AG20443 (cell line): ENCODE data around the gene PRDM10.
"Not testable (repeated sequence)": the region's sequence is repeated elsewhere in the genome, so short reads cannot be mapped to it uniquely, and the experiment has no call there.

Experiments
- DNase-seq: peaks from one replicate; pipeline ENCODE4 v3.0.0; 2012; ENCODE audit warnings: low spot score, mixed read lengths

PRDM10 gene

DNA sequence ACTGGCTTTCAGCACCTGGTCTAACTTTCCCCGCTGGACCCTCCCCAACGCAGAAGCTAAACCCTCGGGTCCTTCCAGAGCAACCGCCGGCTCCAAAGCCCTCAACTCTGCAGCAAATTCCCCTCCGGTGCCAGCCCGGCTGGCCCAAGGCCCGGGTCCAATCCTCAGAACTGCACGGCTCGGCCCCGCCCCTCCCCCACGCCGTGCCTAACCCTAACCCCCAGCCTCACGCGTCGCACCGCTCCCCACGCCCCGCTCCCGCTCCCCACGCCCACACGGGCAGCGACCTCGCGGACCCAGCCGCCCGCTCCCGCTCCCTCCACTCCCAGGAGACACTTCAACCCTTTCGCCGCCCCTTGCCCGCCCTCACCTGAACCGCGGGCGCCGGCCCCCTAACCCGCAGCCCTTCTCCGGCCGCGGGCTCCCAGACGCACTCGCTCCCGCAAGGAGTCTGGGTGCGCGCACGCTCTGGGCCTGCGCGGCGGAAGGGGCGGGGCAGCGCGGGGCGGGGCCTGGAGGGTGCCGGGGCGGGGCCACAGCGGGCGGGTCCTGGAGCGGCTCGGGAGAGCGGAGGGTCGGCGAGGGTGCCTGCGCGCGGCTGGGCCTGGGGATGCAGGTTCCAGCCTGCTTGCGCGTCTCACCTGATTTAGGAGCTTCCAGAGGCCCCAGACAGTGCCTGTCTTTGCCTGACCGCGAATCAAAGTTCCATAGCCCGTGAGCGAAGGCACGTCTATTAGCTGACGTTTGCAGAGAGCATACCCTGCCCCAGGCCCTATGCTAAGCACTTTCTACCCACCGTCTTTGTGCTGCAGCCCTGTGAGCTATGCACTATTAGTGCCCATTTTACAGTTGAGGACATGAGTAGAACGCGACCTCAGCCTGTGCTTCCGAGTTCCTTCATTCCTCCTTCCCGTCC lies 107.3 kb downstream of the PRDM10 start, which contains the start of gene NFRKB:
Gene NFRKB (minus strand): TSS at position 453 of the 916 bp plus-strand sequence. CDS start 2,729 bp downstream, outside the sequence.
- DNase-seq = peak; percentile 100

DNA sequence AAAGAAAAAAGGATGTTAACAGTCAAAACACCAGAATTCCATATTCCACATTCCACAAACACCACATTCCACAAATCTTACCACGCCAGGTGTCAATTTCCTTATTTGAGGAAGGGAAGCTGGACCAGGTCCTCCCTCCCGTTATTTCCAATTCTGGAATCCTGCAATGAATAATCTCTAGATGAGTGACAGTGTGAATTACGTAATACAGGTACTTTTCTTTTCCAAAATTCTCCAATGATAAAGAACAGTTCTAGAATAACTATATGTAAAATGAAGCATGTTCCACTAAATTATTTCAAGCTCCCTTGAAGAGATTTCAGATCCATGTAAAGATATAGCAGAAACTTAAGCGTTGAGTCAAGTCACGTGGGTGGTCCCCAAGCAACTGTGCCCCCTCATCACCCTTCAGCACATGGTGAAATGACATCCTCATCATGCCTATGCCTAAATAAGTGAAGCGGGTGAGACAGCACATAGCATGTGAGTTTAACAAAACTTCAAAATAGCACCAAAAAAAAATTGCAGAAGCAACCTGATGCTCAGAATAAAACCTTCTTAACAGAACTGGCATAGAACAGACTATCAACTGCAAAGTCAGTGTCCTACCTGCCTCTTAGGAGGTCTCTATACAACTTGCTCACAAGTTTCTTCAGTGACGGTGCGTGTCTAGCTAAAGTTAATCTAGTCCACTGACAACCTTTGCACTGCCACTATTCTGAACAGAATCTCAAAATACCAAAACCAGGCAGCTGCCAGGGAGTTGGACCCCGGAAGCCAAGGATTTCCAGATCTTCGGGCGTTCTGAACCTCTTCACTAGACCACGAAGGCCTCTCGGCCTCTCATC lies 108.1 kb downstream of the PRDM10 start:
- peak; percentile 27 for DNase-seq

DNA sequence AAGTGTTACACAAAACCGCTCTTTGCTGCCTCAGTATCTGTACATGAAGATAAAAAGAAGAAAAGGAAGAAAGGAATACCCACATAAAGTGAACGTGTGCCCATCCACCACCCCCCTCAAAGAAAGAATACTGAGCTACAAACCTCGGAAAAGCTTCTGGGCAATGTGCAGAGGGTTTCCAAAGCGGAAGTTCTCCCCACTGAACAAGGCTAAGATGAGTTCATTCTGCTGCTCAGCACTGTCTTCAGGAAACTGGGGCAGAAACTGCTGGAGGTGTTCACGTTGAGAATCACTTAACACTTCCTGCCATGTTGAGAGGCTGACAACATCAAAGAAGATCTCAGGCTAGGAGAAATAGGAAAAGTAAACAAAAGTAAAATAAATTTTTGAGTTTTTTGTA lies 114.2 kb downstream of the PRDM10 start:
- no peak for DNase-seq

DNA sequence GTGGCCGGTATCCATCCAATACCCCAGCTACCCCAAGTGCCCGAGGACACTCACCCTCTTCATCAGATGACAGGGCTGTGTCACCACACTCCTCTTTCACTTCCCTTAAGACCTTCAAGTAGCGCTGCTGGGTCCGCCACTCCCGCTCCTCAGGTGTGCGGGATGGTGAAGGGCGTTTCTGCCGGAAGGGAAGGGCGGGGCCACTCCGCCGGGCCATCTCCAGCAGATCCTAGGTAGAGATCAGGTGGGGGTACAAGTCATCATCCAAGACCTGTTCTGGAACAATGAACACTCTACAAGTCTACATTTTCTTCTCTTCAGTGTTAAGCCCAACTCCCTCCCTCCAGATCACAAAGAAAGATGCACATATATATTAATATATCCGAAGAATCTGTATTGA lies 117.3 kb downstream of the PRDM10 start:
- no peak for DNase-seq

DNA sequence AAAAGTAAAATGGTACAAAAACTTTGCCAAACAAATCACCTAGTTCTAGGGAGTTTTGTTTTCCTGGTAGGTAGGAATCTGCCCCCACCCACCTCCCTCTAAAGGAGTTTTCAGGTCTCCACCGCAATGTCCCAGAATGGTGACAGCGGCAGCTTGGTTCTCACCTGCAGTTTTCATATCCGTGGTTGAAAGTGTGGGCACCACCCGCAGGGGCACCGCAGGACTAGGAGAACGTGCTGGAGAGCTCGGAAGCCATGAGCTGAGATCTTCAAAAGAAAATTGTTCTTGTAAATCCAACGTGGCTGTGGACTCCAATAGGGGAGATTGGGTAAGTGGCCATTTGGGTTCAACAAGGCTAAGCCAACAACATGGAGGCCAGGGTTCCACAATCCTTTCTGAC lies 118.1 kb downstream of the PRDM10 start:
- no peak for DNase-seq

DNA sequence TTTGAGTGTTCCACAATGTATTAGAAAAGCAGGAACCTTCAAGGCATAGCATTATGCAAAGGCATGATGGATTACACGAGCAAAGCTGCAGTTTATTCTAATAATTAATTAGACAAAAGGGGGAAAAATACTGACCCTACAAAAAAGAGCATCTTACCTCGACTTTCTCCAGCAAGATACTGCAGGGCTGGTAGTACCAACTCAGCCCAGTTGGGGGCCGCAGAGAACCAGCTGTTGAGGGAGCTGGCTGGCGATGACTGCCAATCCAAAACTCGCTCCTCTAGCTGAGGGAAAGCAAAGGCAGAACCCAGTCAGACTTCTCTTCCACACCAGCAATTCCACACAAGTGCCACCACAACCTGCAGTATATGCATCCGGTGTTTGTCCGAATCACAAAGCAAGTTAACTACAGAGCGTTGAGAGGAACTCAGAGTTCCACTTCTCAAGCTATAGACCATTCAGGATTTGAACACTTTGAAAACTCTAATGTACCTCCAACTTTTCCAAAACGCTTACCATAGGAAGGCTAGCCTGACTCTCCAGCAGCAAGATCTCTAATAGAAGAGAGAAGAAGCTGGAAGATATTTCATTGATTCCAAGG lies 121.0 kb downstream of the PRDM10 start:
- peak; percentile 74 for DNase-seq

DNA sequence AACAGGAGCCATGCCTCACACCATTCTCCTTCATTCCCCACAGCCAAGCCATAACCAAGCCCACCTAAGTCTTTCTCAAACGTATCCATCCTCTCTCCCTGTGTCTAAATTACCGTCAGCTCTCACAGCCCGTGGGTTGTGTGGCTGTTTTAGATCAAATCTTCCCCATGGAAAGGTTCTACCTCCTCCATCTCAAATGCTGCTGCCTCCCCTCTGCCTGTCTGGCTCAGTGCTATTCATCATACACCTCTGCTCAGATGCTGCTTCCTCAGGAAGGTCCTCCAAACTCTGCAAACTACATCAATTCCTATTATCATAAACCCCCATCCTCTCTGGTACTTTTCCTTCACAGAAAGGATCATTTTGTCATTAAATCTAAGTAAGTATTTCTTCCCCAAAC lies 122.3 kb downstream of the PRDM10 start:
- DNase-seq = no peak

DNA sequence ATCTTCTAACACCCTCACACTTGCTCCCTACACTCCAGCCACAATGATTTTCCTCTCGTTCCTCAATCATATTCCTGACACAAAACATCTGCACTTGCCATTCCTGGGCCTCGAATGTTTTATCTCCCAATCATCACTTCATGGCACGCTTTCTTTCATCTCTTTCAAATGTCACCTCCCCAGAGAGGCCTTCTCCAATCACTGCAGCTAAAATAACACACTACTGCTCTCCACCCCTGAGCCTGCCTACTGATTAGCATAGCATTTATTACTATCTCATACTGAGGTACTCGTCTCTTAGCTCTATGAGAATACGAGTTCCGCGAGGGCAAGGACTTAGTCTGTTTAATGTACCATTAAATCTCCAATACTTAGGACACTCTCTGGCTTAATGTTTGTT lies 130.7 kb downstream of the PRDM10 start:
- no peak for DNase-seq

DNA sequence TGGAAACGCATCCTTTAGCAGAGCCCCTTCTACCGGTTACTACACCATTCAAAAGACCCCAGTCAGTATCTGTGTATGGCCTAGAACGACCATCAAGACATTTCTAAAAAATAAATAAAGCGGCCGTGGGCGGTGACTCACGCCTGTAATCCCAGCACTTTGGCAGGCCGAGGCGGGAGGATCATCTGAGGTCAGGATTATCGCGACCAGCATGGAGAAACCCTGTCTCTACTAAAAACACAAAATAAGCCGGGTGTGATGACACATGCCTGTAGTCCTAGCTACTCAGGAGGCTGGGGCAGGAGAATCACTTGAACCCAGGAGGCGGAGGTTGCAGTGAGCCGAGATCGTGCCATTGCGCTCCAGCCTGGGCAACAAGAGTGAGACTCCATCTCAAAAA lies 134.0 kb downstream of the PRDM10 start:
- DNase-seq = not testable (repeated sequence)

DNA sequence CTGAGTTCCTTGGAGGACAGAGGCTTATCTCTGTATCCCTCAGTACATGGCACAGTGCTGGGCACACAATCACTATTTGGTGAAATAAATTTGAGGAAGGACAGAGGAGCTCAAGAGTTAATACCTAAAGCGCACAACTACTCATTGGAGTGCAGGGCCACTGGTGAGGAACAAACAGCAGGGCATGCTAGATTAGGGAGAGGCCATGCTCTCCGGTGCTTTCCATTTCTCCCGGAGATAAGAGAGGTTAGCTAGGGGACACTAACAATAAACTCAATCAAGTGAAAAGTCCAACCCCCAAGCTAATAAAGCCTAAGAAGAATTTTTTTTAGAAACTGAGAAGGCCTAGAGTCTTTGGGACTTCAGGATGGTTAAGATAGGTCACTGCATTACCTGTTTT lies 136.3 kb downstream of the PRDM10 start:
- DNase-seq = no peak

DNA sequence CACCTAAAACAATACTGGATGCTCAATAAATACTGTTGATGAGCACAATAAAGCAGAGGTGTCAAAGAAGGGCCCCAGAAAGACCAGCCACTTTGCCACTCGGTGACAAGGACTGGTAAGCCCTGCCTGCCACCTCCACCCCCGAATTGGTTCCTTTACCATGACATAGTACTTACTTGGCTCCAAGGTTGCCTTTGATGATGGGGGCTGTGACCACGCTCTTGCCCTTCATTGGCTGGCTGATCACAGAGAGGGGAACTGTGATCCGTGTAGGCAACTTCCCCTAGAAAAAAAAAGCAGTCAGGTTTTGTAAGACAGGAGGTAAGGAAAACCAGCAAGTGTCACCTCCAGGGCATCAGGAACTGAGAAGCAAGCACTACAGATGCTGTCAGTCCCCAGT lies 136.9 kb downstream of the PRDM10 start:
- no peak for DNase-seq

DNA sequence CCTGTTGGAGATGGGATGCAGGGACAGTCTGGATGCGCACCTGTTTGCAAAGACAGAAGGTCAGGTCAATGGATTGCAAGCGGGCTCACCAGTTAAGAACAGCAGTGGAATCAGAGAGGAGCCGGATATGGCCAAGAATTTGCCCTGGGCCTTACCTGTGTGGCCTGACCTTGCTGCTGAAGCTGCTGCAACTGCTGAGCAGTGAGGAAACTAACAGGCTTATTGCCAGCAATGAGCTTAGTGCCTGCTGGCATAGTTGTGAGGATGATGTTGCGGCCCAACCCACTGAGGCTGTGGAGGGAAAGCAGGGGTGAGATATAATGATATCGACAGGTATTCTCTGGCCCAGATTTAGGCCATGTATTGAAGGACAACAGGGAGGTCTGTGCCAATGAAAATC lies 137.8 kb downstream of the PRDM10 start:
- DNase-seq = no peak

DNA sequence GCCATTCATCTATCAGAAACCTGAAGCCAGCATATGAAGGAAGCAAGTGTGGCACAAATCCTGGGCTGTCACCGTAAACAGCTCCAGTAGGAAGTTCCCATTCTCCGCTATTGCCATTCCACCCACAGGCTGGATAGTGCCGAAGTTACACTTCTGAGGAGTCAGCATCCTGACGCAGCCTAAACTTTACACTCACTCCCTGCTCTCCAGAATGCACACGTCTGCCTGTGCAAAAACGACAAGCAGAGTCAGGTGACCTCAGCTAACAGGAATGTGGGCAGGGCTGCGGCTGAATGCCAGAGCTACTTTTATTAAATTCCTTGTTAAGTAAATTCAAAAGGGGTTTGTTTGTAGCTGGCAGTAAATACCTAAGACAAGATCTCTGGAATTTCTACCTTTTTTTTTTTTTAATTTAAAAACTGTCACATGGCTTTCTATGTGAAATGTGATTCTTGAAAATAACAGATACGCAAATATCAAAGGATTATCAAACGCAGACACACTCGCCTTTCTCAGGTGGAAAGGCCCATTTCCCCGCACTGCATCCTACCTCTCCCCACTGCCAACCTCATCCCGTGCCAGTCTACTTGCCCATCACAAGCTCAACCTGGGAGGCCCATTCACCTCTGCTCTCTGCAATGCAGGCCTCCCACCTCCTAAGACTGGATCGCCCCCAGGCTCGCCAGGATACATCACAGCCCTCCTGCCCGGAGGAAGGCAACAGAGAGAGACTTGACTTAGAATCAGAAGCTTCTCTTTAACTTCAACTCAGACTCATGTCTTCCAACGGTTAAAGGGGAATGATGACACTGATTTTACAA lies 140.7 kb downstream of the PRDM10 start:
- DNase-seq = peak; percentile 95

DNA sequence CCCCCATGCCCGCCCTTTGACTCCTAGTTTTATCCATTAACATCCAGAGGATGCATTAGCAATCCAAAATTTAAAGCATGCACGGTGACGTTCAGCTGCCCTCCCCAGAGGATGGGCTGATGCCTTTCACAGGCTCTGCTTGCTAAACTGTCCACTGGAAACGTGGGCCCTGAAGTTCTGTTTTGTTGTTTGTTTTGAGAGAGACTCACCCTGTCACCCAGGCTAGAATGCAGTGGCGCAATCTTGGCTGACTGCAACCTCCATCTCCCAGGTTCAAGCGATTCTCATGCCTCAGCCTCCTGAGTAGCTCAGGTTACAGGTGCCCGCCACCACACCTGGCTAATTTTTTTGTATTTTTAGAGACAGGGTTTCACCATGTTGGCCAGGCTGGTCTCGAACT lies 146.6 kb downstream of the PRDM10 start:
- DNase-seq = no peak

DNA sequence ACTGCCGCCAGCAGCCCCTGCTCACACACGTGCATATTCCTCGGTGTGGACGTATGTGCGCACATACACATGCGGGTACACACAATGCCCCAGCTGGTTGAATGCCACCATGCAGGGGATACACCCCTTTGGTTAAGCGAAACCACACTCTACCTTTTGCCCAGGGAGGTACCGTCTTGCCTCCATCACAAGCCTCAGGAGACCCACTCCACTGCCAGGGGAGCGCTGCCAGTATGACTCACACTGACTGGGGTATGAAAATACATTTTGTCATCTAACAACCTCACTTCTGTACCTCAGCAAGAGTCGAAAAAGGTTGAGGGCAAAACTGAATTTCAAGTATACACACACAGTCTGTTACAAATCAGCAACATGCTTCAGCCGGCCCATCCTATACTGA lies 147.5 kb downstream of the PRDM10 start:
- no peak for DNase-seq

DNA sequence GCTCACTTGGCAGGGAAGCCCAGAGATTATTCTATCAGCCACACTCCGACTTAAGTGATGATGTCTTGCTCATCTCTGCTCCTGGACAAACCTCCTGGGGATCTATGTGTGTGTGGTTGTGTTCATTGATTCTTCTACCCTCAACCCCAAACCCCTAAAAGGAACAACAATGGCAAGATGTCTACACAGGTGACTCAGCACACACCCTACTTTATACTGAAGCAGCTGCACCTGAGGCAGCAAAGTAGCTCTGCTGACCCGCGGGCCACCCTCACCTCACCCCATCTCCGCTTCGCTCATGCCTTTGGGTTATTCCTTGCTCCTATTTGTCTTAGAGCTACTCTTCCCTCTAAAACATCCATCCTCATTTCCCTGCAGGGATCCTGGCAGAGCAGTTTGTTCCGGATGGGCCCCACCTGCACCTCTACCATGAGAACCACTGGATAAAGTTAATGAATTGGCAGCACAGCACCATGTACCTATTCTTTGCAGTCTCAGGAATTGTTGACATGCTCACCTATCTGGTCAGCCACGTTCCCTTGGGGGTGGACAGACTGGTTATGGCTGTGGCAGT lies 148.3 kb downstream of the PRDM10 start:
- DNase-seq = no peak

DNA sequence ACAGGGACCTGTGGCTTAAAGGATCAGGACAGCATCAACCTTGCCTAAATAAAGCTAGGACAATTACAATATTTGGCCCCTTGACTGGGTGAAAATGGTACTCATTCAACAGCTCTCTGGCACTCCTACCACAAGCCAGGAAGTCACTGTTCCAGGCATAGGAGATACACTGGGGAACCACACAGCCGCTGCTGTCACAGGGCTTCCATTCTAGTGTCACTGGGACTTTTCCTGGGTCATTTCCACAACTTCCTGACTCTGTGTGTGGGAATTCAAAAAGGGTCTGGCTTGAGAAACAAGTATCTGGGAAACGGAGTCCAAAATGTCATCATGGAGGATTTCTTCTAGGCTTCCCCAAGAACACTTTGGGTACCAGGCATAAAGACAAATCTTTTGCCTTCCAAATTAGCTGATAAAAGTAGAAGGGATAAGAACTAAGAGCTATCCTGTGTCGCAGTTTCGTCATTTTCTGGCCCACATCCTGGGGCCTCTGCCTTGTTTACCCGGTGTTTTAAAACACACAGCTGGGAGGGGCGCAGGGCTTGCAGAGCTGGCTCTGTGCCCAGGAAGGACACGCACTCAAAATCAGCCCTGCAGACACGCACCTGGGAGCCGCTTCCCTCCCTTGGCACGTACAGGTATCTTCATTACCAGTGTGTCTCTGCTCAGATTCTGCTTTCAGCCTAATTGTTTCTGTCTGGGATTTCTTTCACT lies 149.0 kb downstream of the PRDM10 start:
- DNase-seq = no peak

DNA sequence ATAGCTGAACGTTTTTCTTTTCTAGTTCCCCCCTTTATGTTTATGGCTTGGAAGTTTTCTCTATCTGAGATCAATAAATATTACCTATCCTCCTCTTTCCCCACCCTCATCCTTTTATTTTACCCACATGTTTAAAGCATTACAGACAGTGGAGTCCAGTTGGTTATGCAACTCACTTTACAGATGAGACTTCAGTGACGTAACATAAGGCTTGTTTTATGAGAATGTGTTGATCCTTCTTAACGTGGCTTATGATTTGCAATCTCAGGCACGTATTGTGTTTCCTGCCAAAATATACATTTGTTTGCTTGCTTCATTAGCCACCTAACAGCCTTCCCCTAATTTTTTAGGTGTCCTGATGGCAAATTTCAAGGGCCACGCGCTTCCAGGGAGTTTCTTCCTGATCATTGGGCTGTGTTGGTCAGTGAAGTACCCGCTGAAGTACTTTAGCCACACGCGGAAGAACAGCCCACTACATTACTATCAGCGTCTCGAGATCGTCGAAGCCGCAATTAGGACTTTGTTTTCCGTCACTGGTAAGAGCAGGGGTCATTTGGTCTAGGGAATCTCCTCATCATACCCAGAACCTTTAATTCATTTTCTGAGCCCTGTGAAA lies 150.4 kb downstream of the PRDM10 start:
- no peak for DNase-seq
